CD4-positive, alpha-beta T cell treated with Interleukin-15 for 1 hour (primary cell): ENCODE data around the gene SLC38A5.

Experiments
- DNase-seq: peaks from one replicate; pipeline ENCODE4 v3.0.0-alpha.2; 2020

The SLC38A5 gene

DNA sequence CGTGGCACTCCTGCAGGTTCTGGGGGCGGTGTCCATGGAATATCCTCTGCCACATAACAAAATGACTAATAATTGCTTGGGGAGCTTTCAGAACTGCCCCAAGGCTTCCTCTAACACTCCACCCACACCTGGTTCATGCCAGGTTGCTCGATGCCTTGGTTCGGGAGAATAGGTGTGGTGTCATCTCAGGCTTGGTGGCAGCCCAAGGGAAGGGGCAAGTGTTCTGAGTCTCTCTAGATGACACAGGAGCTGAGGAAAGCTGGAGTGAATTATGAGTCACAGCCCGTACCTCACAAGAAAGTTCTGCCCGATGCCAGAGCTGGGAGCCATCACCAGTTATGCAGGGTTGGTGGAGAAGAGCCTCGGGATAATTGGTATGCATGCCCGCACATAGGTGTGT, 20.6 kb upstream of the SLC38A5 start:
- no peak for DNase-seq

GRCh38 chrX:48489892-48490291, 19.8 kb upstream of the SLC38A5 start:
- DNase-seq: no peak

DNA sequence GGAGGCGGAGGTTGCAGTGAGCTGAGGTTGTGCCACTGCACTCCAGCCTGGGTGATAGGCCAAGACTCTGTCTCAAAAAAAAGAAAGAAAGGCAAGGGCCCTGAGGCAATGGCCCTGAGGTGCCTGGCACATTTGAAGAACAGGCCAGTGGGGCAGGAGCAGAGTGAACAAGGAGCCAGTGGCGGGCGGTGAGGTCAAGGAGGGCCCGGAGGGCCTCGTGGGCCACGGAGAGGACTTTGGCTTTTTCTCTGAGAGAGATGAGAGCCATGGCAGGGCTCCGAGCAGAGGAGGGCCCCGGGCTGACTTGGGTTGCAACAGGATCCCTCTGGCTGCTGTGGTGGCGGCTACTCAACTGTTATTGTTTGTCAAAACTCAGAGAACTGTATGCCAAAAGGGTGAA, 19.2 kb upstream of the SLC38A5 start:
- DNase-seq: no peak

DNA sequence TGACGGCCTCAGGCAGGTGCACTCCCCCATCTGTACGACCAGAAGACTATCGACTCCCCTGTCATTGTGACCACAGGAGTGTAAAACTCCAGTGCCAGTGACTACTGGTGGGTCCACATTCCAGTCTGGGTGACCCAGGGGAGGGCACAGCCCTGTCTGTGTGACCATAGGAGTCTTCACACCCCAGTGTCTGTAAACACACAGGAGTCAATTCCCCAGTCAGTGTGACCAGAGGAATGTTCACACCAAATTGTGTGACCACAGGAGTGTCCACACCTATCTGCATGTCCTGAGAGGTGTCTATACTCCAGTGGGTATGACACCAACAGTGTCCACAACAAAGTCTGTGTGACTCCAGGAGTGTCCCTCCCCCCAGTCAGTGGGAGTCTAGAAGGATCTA, 18.0 kb upstream of the SLC38A5 start:
- no peak for DNase-seq

GRCh38 chrX:48487362-48487798, 17.3 kb upstream of the SLC38A5 start:
- DNase-seq: peak; percentile 53

- no peak for DNase-seq
Observed at GRCh38 chrX:48482526-48482925, 12.5 kb upstream of the SLC38A5 start.

- DNase-seq: no peak
Observed at GRCh38 chrX:48480583-48480982, 10.5 kb upstream of the SLC38A5 start.

DNA sequence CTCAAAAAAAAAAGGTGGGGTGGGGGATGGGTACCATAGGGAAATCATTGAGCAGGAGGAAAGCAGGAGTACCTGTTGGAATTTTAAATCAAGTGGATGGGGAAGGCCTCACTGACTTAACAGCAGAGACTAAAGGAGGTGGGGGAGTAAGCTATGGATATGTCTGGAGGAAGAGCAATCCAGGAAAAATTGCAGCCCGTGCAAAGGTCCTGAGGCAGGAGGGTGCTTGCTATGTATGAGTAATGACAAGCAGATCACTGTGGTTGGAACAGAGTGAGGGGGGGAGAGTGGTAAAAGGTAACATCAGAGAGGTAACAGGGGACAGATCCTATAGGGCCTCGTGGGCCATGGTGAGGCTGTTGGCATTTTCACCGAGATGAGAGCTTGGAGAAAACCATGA, 10.1 kb upstream of the SLC38A5 start:
- DNase-seq: no peak

- no peak for DNase-seq
Observed at GRCh38 chrX:48478806-48479205, 8.7 kb upstream of the SLC38A5 start.

- no peak for DNase-seq
Observed at GRCh38 chrX:48477960-48478755, 8.1 kb upstream of the SLC38A5 start.

DNA sequence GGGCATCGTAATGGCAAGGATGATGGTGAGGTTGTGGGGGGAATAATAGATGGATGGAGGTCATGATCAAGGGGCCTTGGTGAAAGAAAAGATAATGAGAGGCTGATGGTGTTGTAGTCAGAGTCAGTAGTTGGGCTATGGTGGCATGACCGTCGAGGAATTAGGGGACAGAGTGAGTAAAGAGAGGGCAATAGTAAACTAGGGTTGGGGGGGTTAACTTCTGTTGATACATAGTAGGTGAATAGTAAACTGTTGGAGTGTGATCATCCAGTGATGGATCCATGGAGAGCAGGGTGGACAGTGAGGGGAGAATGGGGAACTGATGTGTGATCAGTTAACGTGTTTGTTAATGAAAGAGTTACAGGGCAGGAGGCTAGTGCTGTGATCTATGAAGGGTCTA, 6.9 kb upstream of the SLC38A5 start:
- no peak for DNase-seq

GRCh38 chrX:48475774-48476577, 5.9 kb upstream of the SLC38A5 start, which contains the start of gene FTSJ1:
FTSJ1 (plus strand) TSS chrX:48476199; CDS start chrX:48478048, 1,849 bp downstream.
- DNase-seq: peak; percentile 95

DNA sequence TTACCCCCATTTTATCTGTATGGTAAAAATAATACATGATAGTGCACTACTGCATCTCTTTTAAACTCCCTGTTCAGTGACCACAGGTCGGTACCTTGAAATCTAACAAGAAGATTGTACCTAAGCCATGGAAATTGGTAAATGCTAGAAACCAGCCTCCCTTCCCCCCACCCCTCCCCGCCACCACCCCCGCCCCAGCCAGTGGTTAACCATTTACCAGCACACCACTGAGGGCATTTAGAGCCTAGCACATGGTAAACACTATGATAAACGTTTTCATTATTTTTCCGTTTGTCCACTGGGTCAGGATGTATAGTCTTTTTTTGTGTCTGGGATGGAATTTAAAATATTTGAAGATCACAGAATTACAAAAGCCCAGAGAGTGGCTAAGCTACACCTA, 5.2 kb upstream of the SLC38A5 start:
- DNase-seq: no peak

- no peak for DNase-seq
Observed at GRCh38 chrX:48474581-48474980, 4.5 kb upstream of the SLC38A5 start.

- no peak for DNase-seq
Observed at GRCh38 chrX:48474127-48474526, 4.1 kb upstream of the SLC38A5 start.

- DNase-seq: no peak
Observed at GRCh38 chrX:48473704-48473990, 3.6 kb upstream of the SLC38A5 start.

GRCh38 chrX:48472851-48473703, 3.0 kb upstream of the SLC38A5 start:
- DNase-seq: no peak

GRCh38 chrX:48472225-48472624, 2.2 kb upstream of the SLC38A5 start:
- no peak for DNase-seq

DNA sequence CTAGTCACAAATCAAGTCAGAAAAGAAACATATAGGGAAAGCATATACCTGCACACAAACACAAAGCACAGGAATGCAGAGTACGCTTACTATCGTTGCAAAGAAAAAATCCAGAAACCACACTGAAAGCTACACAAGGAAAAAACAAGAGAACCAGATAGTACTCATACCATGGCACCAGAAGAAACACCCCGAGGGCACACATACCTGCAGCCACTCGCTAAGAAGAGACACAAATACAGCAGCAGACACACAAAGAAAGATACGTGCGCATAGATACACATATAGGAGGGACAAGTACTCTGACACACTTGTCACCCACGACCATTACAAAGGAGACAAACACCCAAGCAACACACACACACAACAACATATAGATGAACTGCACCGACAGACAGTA, 1.4 kb upstream of the SLC38A5 start:
- DNase-seq: no peak

DNA sequence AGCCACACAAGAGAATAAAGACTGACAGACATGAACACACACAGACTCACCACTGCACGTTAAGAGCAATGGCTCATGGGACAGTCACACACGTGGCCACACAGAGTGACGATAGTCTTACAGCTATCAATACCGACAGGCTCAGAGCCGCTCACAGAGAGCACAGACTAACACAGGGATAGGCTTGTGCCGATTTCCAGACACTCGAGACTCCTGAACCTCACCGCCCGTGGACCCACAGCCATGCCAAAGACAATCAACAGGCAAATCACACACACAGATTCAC, 716 bp upstream of the SLC38A5 start:
- no peak for DNase-seq

- DNase-seq: peak; percentile 37
Observed at GRCh38 chrX:48468693-48469691, 1.1 kb downstream of the SLC38A5 start.

GRCh38 chrX:48468247-48468671, 1.8 kb downstream of the SLC38A5 start:
- no peak for DNase-seq
